Measurements from ENCODE around the gene ODAM.
"Not testable (repeated sequence)": the region's sequence is repeated elsewhere in the genome, so short reads cannot be mapped to it uniquely, and the experiment has no call there.

Gene ODAM

DNA sequence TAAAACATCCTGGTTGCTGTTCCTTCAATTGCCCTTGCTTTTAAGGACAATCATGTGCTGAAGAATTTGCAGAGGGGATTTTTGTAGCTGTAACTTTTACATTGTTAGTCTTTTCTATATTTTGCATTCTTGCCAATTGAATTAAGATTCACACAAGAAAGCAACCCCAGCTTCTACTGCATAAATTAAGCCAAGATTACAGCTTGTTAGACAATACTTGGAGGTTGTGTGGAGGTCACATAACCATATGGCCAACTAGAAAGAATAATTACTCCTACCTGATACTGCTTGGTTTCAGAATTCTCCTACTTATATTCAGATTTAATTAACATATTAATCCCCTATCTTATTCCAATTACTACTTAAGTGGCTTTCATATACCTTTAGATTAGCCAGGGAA is 26.3 kb downstream of the ODAM start:
- not testable (repeated sequence) for DNase-seq (ENCODE audit: low read depth in 2 of 2)

- DNase-seq (ENCODE audit: low read depth in 2 of 2): no peak
Measured at GRCh38 chr4:70225824-70226223, 30.3 kb downstream of the ODAM start, which contains the start of gene FDCSP. FDCSP (plus strand) TSS chr4:70226124; CDS start chr4:70231195, 5,071 bp downstream.

DNA sequence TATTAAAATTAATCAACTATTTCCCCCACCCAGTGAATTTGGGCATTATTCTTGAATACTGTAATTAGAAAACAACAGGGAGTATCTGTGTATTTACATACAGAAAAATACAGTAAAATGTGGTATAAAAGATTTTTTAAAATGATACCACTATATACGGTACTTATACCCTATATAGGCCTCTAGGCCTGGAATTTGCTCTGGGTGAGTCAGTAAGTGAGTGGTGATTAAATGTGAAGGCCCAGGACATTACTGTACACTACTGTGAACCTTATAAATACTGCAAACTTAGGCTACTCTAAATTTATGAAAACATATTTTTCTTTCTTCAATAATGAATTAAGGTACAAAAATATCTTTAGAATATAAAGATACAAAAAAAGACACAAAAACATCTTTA is 40.6 kb downstream of the ODAM start:
- no peak for DNase-seq (ENCODE audit: low read depth in 2 of 2)

DNA sequence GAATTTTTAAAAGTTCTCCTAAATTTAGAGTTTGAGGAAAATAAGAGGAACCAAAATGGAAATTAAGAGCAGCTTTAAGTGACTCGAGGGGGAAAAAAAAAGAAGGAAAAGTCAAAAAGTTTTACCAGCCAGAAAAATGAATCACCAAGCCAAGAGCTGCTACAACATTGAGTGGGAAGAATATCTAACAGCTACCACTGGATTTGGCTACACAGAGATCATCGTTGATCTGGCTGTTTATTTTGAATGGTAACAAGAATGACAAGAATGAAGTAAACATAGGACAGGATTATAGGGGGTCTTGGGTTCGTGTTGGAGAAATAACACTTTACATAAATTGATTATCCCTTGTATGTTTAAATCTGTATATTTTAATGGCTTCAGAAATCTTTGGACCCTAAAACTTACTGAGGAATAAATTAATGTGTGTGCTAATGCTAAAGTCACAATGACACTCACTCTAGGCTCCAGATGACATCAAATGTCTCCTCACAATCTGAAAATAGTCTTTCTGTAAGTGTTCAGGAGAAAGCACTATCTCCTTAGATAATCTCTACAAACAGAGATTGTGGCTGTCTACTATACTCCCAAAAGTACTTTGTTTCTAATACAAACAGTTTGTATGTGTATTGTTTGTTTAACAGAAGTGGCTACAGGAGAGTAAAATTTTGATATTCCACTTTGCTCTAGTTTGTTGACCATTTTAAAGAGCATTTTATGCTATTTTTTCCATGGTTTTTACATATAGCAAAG is 43.8 kb downstream of the ODAM start:
- no peak for DNase-seq (ENCODE audit: low read depth in 2 of 2)

DNA sequence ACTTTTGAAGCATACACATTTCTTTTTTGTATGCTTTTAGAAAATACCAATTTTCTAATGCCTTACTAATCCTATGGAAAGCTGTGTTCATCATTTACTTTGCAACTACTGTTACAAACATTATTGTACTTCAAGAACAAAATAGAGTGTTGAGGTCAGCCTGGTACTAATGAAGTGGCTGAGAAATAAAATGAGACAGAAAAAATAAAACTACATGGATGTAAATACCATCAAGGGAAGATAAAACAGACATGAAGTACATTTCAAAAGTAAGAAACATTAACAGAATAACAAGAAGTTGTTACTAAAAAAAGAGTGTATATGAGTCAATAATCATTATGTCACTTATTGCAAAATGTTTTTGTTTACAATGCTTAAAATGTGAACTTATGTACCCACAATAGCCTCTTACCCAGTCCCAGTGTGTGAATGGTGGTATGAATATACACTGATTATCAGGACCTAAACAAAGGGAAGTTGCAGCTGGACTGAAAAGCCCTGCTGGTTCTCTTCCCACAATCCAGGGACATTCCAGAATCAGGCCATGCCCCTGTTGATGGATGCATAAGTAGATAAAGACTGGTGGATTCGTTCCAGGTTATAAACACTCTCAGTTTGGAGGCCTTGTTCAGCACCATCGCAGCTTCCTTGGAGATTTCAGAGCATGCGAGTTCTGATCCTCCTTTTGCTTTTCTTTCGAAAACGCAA is 44.5 kb downstream of the ODAM start:
- no peak for DNase-seq (ENCODE audit: low read depth in 2 of 2)

- DNase-seq (ENCODE audit: low read depth in 2 of 2): not testable (repeated sequence)
Measured at GRCh38 chr4:70242297-70242696, 46.8 kb downstream of the ODAM start, which contains the start of gene CSN3. CSN3 (plus strand) TSS chr4:70242597; CDS start chr4:70244820, 2,223 bp downstream.

- DNase-seq (ENCODE audit: low read depth in 2 of 2): no peak
Measured at GRCh38 chr4:70243091-70243490, 47.6 kb downstream of the ODAM start.

GRCh38 chr4:70251250-70251944 is 55.9 kb downstream of the ODAM start:
- no peak for DNase-seq (ENCODE audit: low read depth in 2 of 2)

DNA sequence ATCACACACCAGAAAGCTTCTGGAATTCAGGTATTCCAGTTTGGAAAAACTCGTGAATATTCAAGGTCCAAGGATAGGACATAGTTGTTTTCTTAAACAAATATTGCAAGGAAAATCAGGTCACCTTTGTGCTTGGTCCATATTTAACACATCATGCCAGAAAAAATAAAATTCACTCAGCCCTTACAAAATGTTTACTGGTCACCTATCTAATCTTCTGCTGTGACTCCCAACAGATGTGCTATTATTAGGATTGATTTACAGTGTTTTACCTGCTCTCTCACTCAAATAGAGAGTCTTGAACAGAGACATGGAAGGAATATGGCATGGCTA is 56.4 kb downstream of the ODAM start:
- no peak for DNase-seq (ENCODE audit: low read depth in 2 of 2)

Data from stimulated activated CD4-positive, alpha-beta T cell treated with anti-CD3 and anti-CD28 coated beads, Interleukin-1b, Interleukin-23, amount 100 ng/mL, for 1 hour (primary cell).